GM23338 (cell line): Measurements from ENCODE around the gene RAB34. TPM values are rescaled to one million over a fixed set of nuclear protein-coding genes. Genes with fewer than 3 reads are reported as not detected.
A peak's percentile ranks its signal among the peaks of the same experiment; 100 is the strongest.

Experiments used
- ATAC-seq: fragments of 200-7000 bp; cut with Tn5 transposase; 3 replicates; pipeline ENCODE4 v1.9.1; 2020
- DNase-seq: peaks from one replicate; pipeline ENCODE4 v3.0.0-alpha.2; 2015; ENCODE audit warnings: low spot score
- H2AFZ ChIP-seq: fragments of 200-600 bp; sonication (generic); 2 replicates; pipeline ENCODE4 v1.8.0; 2016; ENCODE audit warnings: antibody characterized with exemption, mild to moderate bottlenecking, moderate library complexity
- H3F3A ChIP-seq: fragments of 200-600 bp; sonication (generic); replicated peaks from 2 replicates; pipeline ENCODE4 v1.8.0; 2017; ENCODE audit warnings: antibody characterized with exemption, mixed run types, low read depth
- H3K27ac ChIP-seq: fragments of 200-600 bp; sonication (generic); 2 replicates; pipeline ENCODE4 v1.6.1; 2016; ENCODE audit warnings: low read depth
- H3K27me3 ChIP-seq: fragments of 200-600 bp; sonication (generic); 2 replicates; pipeline ENCODE4 v1.8.0; 2016; ENCODE audit warnings: mild to moderate bottlenecking, mixed run types, moderate library complexity; ENCODE audit not compliant: insufficient read depth
- H3K36me3 ChIP-seq: fragments of 200-600 bp; sonication (generic); 2 replicates; pipeline ENCODE4 v1.8.0; 2016; ENCODE audit warnings: mild to moderate bottlenecking; ENCODE audit not compliant: insufficient read depth
- H3K4me1 ChIP-seq: fragments of 200-600 bp; sonication (generic); 2 replicates; pipeline ENCODE4 v1.8.0; 2016; ENCODE audit warnings: mild to moderate bottlenecking, moderate library complexity; ENCODE audit not compliant: insufficient read depth
- H3K4me2 ChIP-seq: fragments of 200-600 bp; sonication (generic); 2 replicates; pipeline ENCODE4 v1.7.1; 2017; ENCODE audit warnings: mixed run types
- H3K4me3 ChIP-seq: fragments of 200-600 bp; sonication (generic); 2 replicates; pipeline ENCODE4 v1.6.1; 2016; ENCODE audit warnings: mixed run types
- H3K79me2 ChIP-seq: fragments of 200-600 bp; sonication (generic); replicated peaks from 2 replicates; pipeline ENCODE4 v1.8.0; 2017; ENCODE audit warnings: mild to moderate bottlenecking; ENCODE audit not compliant: insufficient read depth
- H3K9me2 ChIP-seq: fragments of 200-600 bp; sonication (generic); 2 replicates; pipeline ENCODE4 v1.8.0; 2017; ENCODE audit not compliant: insufficient read depth
- H4K20me1 ChIP-seq: fragments of 200-600 bp; sonication (generic); replicated peaks from 2 replicates; pipeline ENCODE4 v1.8.0; 2017; ENCODE audit warnings: mild to moderate bottlenecking; ENCODE audit not compliant: insufficient read depth
- H3K27ac Mint-ChIP-seq: 2 replicates; pipeline ENCODE4 v1.8.0; 2020; ENCODE audit warnings: inconsistent platforms, mild to moderate bottlenecking, moderate library complexity, mixed read lengths
- H3K27me3 Mint-ChIP-seq: 3 replicates; pipeline ENCODE4 v1.8.0; 2022; ENCODE audit warnings: low read depth, mild to moderate bottlenecking, moderate library complexity, mixed read lengths, inconsistent platforms; ENCODE audit not compliant: insufficient read depth, poor library complexity
- H3K36me3 Mint-ChIP-seq: 3 replicates; pipeline ENCODE4 v1.8.0; 2021; ENCODE audit warnings: low read depth, mild to moderate bottlenecking, inconsistent platforms, moderate library complexity, mixed read lengths
- H3K4me1 Mint-ChIP-seq: 3 replicates; pipeline ENCODE4 v1.8.0; 2020; ENCODE audit warnings: mild to moderate bottlenecking, inconsistent platforms, mixed read lengths
- H3K4me3 Mint-ChIP-seq: 3 replicates; pipeline ENCODE4 v1.8.0; 2021; ENCODE audit warnings: moderate library complexity, mild to moderate bottlenecking, inconsistent platforms, mixed read lengths
- H3K9me3 Mint-ChIP-seq: 3 replicates; pipeline ENCODE4 v1.8.0; 2020; ENCODE audit warnings: moderate library complexity, mild to moderate bottlenecking, inconsistent platforms, mixed read lengths
- ZNF331 ChIP-seq: fragments of 250-450 bp; sonication (Bioruptor Pico); IDR thresholded peaks from 2 replicates; pipeline ENCODE4 v1.5.0; 2020; ENCODE audit warnings: low read depth, mild to moderate bottlenecking, moderate library complexity
- polyA plus RNA-seq: library from polyadenylated mRNA; unstranded; fragments of >200 nt; fragmentation: Nextera tagmentation; extraction: Ambion mirVana; gene quantifications from 2 replicates; pipeline ENCODE4 v1.2.1, GENCODE V29; 2016
- total RNA-seq: library from RNA; depleted of rRNA; stranded (reverse); fragments of >200 nt; shearing (Covaris generic); gene quantifications from 2 replicates; pipeline ENCODE4 v1.2.3, GENCODE V29; 2014
- TF ChIP-seq, protein P1 (sequence below), 2 experiments: fragments of 200-600 bp in 1 of 2; sonication (generic) in 1 of 2; conservative IDR thresholded peaks; 2 replicates each; pipeline versions ENCODE4 v1.5.1 to v1.6.1; 2016 to 2017; ENCODE audit warnings: antibody characterized with exemption in 2 of 2, low read depth in 2 of 2, mild to moderate bottlenecking in 2 of 2, moderate library complexity in 1 of 2
- TF ChIP-seq, protein P2 (sequence below): fragments of 250-450 bp; sonication (Bioruptor Pico); IDR thresholded peaks from 2 replicates; pipeline ENCODE4 v1.5.0; 2020; ENCODE audit warnings: mild to moderate bottlenecking, moderate library complexity

The RAB34 gene
- total and polyA plus RNA-seq, 2 experiments from 2014 or later = 184 to 394 TPM

DNA sequence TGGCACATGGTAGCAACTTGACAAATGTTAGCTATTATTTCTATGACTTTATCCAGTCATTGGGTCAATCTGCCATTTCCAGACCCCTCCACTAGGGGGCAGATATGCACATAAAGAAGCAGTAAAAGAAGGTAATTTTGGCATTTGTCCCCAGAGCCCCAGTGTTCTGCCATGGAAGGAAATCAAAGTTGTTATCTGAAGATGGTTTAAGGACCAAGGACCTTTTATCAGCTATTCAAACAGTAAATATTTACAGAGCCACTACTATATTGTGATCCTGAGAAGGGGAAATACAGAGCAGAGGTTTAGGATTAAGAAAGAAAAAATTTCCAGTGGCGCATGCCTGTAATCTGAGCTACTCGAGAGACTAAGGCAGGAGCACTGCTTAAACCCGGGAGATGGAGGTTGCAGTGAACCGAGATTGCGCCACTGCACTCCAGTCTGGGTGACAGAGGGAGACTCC is 46.2 kb upstream of the RAB34 start:
- peaks cover 37% of the 10 kb centered on the region for H3K4me1 ChIP-seq
- Mint-ChIP-seq H3K9me3 (no peaks in the 10 kb centered on the region; the same call in 2 of the 3 replicates), H3K27ac (peak overlapping the region; percentile 71; the same call in 1 of the 2 replicates), H3K36me3 (peaks cover 53% of the 10 kb centered on the region), H3K27me3 (peaks cover 14% of the 10 kb centered on the region), H3K4me3 (no peak overlapping the region), H3K4me1 (peaks cover 49% of the 10 kb centered on the region)
- H3K27me3 ChIP-seq = no peaks in the 10 kb centered on the region
- H3K4me3 ChIP-seq = no peak overlapping the region
- peaks cover 13% of the 10 kb centered on the region; the same call in 1 of the 2 replicates for H3K36me3 ChIP-seq
- peaks cover 42% of the 10 kb centered on the region for H3K79me2 ChIP-seq
- no peak for TF ChIP-seq ZNF331 (CRISPR knock-in tag)
- TF ChIP-seq, protein P1, sequence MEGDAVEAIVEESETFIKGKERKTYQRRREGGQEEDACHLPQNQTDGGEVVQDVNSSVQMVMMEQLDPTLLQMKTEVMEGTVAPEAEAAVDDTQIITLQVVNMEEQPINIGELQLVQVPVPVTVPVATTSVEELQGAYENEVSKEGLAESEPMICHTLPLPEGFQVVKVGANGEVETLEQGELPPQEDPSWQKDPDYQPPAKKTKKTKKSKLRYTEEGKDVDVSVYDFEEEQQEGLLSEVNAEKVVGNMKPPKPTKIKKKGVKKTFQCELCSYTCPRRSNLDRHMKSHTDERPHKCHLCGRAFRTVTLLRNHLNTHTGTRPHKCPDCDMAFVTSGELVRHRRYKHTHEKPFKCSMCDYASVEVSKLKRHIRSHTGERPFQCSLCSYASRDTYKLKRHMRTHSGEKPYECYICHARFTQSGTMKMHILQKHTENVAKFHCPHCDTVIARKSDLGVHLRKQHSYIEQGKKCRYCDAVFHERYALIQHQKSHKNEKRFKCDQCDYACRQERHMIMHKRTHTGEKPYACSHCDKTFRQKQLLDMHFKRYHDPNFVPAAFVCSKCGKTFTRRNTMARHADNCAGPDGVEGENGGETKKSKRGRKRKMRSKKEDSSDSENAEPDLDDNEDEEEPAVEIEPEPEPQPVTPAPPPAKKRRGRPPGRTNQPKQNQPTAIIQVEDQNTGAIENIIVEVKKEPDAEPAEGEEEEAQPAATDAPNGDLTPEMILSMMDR (conservative IDR thresholded peaks at IDR 0.05; ENCODE audit: low read depth in 2 of 2) = peak; percentile 77 to 98
- TF ChIP-seq, protein P2, sequence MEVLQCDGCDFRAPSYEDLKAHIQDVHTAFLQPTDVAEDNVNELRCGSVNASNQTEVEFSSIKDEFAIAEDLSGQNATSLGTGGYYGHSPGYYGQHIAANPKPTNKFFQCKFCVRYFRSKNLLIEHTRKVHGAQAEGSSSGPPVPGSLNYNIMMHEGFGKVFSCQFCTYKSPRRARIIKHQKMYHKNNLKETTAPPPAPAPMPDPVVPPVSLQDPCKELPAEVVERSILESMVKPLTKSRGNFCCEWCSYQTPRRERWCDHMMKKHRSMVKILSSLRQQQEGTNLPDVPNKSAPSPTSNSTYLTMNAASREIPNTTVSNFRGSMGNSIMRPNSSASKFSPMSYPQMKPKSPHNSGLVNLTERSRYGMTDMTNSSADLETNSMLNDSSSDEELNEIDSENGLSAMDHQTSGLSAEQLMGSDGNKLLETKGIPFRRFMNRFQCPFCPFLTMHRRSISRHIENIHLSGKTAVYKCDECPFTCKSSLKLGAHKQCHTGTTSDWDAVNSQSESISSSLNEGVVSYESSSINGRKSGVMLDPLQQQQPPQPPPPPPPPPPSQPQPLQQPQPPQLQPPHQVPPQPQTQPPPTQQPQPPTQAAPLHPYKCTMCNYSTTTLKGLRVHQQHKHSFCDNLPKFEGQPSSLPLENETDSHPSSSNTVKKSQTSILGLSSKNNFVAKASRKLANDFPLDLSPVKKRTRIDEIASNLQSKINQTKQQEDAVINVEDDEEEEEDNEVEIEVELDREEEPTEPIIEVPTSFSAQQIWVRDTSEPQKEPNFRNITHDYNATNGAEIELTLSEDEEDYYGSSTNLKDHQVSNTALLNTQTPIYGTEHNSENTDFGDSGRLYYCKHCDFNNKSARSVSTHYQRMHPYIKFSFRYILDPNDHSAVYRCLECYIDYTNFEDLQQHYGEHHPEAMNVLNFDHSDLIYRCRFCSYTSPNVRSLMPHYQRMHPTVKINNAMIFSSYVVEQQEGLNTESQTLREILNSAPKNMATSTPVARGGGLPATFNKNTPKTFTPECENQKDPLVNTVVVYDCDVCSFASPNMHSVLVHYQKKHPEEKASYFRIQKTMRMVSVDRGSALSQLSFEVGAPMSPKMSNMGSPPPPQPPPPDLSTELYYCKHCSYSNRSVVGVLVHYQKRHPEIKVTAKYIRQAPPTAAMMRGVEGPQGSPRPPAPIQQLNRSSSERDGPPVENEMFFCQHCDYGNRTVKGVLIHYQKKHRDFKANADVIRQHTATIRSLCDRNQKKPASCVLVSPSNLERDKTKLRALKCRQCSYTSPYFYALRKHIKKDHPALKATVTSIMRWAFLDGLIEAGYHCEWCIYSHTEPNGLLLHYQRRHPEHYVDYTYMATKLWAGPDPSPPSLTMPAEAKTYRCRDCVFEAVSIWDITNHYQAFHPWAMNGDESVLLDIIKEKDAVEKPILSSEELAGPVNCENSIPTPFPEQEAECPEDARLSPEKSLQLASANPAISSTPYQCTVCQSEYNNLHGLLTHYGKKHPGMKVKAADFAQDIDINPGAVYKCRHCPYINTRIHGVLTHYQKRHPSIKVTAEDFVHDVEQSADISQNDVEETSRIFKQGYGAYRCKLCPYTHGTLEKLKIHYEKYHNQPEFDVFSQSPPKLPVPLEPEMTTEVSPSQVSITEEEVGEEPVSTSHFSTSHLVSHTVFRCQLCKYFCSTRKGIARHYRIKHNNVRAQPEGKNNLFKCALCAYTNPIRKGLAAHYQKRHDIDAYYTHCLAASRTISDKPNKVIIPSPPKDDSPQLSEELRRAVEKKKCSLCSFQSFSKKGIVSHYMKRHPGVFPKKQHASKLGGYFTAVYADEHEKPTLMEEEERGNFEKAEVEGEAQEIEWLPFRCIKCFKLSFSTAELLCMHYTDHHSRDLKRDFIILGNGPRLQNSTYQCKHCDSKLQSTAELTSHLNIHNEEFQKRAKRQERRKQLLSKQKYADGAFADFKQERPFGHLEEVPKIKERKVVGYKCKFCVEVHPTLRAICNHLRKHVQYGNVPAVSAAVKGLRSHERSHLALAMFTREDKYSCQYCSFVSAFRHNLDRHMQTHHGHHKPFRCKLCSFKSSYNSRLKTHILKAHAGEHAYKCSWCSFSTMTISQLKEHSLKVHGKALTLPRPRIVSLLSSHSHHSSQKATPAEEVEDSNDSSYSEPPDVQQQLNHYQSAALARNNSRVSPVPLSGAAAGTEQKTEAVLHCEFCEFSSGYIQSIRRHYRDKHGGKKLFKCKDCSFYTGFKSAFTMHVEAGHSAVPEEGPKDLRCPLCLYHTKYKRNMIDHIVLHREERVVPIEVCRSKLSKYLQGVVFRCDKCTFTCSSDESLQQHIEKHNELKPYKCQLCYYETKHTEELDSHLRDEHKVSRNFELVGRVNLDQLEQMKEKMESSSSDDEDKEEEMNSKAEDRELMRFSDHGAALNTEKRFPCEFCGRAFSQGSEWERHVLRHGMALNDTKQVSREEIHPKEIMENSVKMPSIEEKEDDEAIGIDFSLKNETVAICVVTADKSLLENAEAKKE (CRISPR knock-in tag) = no peak
- peaks cover 55% of the 10 kb centered on the region for H3F3A ChIP-seq
- ATAC-seq (no peak; the same call in 1 of the 3 replicates), DNase-seq (peak; percentile 89)
- H3K27ac ChIP-seq = no peak overlapping the region
- no peak overlapping the region for H3K4me2 ChIP-seq
- H2AFZ ChIP-seq = no peak overlapping the region
- no peaks in the 10 kb centered on the region; the same call in 1 of the 2 replicates for H4K20me1 ChIP-seq
- no peaks in the 10 kb centered on the region for H3K9me2 ChIP-seq
